Endothelial cell of umbilical vein (primary cell): ENCODE data around the gene GKN2.

Experiments used
- EZH2 ChIP-seq: IDR thresholded peaks from 2 replicates; pipeline ENCODE4 v1.6.1; 2012; ENCODE audit warnings: borderline replicate concordance, low read depth, mild to moderate bottlenecking, moderate library complexity, low read length, inconsistent platforms; ENCODE audit not compliant: severe bottlenecking
- MYC ChIP-seq: IDR thresholded peaks from one replicate; pipeline ENCODE4 v1.6.1; 2011; ENCODE audit warnings: mild to moderate bottlenecking, low read depth, low read length
- POLR2A ChIP-seq: IDR thresholded peaks from 2 replicates; pipeline ENCODE4 v1.6.1; 2012; ENCODE audit warnings: low read depth, mild to moderate bottlenecking, control low read depth, low read length
- POLR2AphosphoS5 ChIP-seq: IDR thresholded peaks from 2 replicates; pipeline ENCODE4 v1.6.1; 2012; ENCODE audit warnings: low read depth, mild to moderate bottlenecking, control low read depth, low read length, moderate library complexity; ENCODE audit not compliant: insufficient read depth
- TF ChIP-seq, protein P1 (sequence below), 2 donors: IDR thresholded peaks; 1 replicate in 1 of 2; 2 replicates in 1 of 2; pipeline ENCODE4 v1.5.1; 2011; ENCODE audit warnings: low read length in 2 of 2, mild to moderate bottlenecking in 2 of 2, moderate library complexity in 2 of 2, control low read depth in 1 of 2, inconsistent platforms in 1 of 2, low read depth in 1 of 2; ENCODE audit not compliant: insufficient read depth in 1 of 2; ENCODE audit errors: extremely low read depth in 1 of 2
- TF ChIP-seq, protein P2 (sequence below): IDR thresholded peaks from 2 replicates; pipeline ENCODE4 v1.6.1; 2011; ENCODE audit not compliant: insufficient read depth, insufficient read length

DNA sequence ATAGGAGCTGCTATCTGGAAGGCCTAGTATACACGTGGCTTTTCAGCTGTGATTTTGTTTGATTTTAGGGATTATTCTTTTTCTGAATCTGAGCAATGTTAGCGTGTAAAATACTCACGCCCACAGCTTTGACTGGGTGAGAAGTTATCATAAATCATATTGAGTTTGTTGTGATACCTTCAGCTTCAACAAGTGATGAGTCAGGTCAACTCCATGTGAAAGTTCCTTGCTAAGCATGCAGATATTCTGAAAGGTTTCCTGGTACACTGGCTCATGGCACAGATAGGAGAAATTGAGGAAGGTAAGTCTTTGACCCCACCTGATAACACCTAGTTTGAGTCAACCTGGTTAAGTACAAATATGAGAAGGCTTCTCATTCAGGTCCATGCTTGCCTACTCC lies 21.6 kb upstream of the GKN2 start, which contains the start of gene GKN1:
- TF ChIP-seq, protein P1, sequence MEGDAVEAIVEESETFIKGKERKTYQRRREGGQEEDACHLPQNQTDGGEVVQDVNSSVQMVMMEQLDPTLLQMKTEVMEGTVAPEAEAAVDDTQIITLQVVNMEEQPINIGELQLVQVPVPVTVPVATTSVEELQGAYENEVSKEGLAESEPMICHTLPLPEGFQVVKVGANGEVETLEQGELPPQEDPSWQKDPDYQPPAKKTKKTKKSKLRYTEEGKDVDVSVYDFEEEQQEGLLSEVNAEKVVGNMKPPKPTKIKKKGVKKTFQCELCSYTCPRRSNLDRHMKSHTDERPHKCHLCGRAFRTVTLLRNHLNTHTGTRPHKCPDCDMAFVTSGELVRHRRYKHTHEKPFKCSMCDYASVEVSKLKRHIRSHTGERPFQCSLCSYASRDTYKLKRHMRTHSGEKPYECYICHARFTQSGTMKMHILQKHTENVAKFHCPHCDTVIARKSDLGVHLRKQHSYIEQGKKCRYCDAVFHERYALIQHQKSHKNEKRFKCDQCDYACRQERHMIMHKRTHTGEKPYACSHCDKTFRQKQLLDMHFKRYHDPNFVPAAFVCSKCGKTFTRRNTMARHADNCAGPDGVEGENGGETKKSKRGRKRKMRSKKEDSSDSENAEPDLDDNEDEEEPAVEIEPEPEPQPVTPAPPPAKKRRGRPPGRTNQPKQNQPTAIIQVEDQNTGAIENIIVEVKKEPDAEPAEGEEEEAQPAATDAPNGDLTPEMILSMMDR (IDR thresholded peaks at IDR 0.05; ENCODE audit: extremely low read depth in 1 of 2, insufficient read depth in 1 of 2, low read depth in 1 of 2, low read length in 2 of 2), result no peak
- no peak for TF ChIP-seq MYC
- TF ChIP-seq, protein P2, sequence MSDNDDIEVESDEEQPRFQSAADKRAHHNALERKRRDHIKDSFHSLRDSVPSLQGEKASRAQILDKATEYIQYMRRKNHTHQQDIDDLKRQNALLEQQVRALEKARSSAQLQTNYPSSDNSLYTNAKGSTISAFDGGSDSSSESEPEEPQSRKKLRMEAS, result no peak
- TF ChIP-seq POLR2AphosphoS5, result no peak
- no peak for TF ChIP-seq EZH2
- TF ChIP-seq POLR2A, result no peak
